ENCODE data around the gene RHOJ.

- TF ChIP-seq CTCF (CRISPR knock-in tag; IDR thresholded peaks at IDR 0.05), result no peak
- TF ChIP-seq CHD4 (IDR thresholded peaks at IDR 0.05; ENCODE audit: borderline replicate concordance, low read length), result no peak
- TF ChIP-seq ZBTB34 (CRISPR knock-in tag; IDR thresholded peaks at IDR 0.05), result no peak
- TF ChIP-seq PBX3 (CRISPR knock-in tag; IDR thresholded peaks at IDR 0.05; ENCODE audit: borderline replicate concordance), result no peak
These were observed 25.3 kb upstream of the RHOJ start for GRCh38 chr14:63178912-63179311.
